Stimulated activated naive CD8-positive, alpha-beta T cell treated with anti-CD3 and anti-CD28 coated beads, Interleukin-15, amount 100 ng/mL, for 72 hours (primary cell): Measurements from ENCODE around the gene MAGI1.
A peak's percentile ranks its signal among the peaks of the same experiment; 100 is the strongest.
"Not testable (repeated sequence)": the region's sequence is repeated elsewhere in the genome, so short reads cannot be mapped to it uniquely, and the experiment has no call there.

ENCODE experiments used
- ATAC-seq: fragments of 150-1000 bp; cut with Tn5 transposase; 2 replicates; pipeline ENCODE4 v1.10.0; 2021; ENCODE audit warnings: mild to moderate bottlenecking, moderate library complexity
- DNase-seq, 2 donors: peaks; one replicate each; pipeline ENCODE4 v3.0.0; 2021 to 2022
- H3K27ac Mint-ChIP-seq, 2 donors: one replicate each; pipeline ENCODE4 v1.8.0; 2022; ENCODE audit warnings: mild to moderate bottlenecking in 2 of 2, mixed read lengths in 2 of 2, moderate library complexity in 2 of 2
- H3K27me3 Mint-ChIP-seq: one replicate; pipeline ENCODE4 v1.8.0; 2022; ENCODE audit warnings: mixed read lengths
- H3K4me1 Mint-ChIP-seq: one replicate; pipeline ENCODE4 v1.8.0; 2022; ENCODE audit warnings: mild to moderate bottlenecking, mixed read lengths
- H3K4me3 Mint-ChIP-seq, 2 donors: one replicate each; pipeline ENCODE4 v1.8.0; 2022; ENCODE audit warnings: mild to moderate bottlenecking in 2 of 2, mixed read lengths in 2 of 2, moderate library complexity in 1 of 2
- H3K9me3 Mint-ChIP-seq, 2 donors: one replicate each; pipeline ENCODE4 v1.8.0; 2022; ENCODE audit warnings: mixed read lengths in 2 of 2

MAGI1 gene

GRCh38 chr3:65618599-65618998, 420.1 kb downstream of the MAGI1 start:
- ATAC-seq, result no peak
- no peak overlapping the region for H3K4me3 Mint-ChIP-seq
- H3K4me1 Mint-ChIP-seq, result no peaks in the 10 kb centered on the region
- no peak for DNase-seq
- H3K9me3 Mint-ChIP-seq, result no peaks in the 10 kb centered on the region
- H3K27ac Mint-ChIP-seq, result no peak overlapping the region
- H3K27me3 Mint-ChIP-seq, result no peaks in the 10 kb centered on the region

- ATAC-seq (no peak), DNase-seq (no peak)
- Mint-ChIP-seq H3K9me3 (no peaks in the 10 kb centered on the region), H3K4me1 (no peaks in the 10 kb centered on the region), H3K27me3 (no peaks in the 10 kb centered on the region), H3K4me3 (no peak overlapping the region), H3K27ac (no peak overlapping the region)
Measured at GRCh38 chr3:65617787-65618186, 420.9 kb downstream of the MAGI1 start.

- Mint-ChIP-seq H3K27ac (no peak overlapping the region), H3K4me1 (no peaks in the 10 kb centered on the region), H3K4me3 (no peak overlapping the region), H3K27me3 (no peaks in the 10 kb centered on the region), H3K9me3 (no peaks in the 10 kb centered on the region)
- no peak for ATAC-seq
- DNase-seq, result no peak
Measured at GRCh38 chr3:65617209-65617608, 421.5 kb downstream of the MAGI1 start.

- no peak for ATAC-seq
- H3K4me1 Mint-ChIP-seq, result no peaks in the 10 kb centered on the region
- no peak overlapping the region for H3K27ac Mint-ChIP-seq
- H3K27me3 Mint-ChIP-seq, result no peaks in the 10 kb centered on the region
- no peak overlapping the region for H3K4me3 Mint-ChIP-seq
- H3K9me3 Mint-ChIP-seq, result no peaks in the 10 kb centered on the region
- no peak for DNase-seq
Measured at GRCh38 chr3:65616563-65616962, 422.2 kb downstream of the MAGI1 start.

- H3K27ac Mint-ChIP-seq, result no peak overlapping the region
Measured at GRCh38 chr3:65615329-65615728, 423.4 kb downstream of the MAGI1 start.

GRCh38 chr3:65614585-65614984, 424.1 kb downstream of the MAGI1 start:
- ATAC-seq (no peak), DNase-seq (no peak)
- Mint-ChIP-seq H3K9me3 (no peaks in the 10 kb centered on the region), H3K27me3 (no peaks in the 10 kb centered on the region), H3K4me3 (no peak overlapping the region), H3K27ac (peak overlapping the region in 1 of 2 donors; percentile 19), H3K4me1 (no peaks in the 10 kb centered on the region)

More at GRCh38 chr3:65615329-65615728, 423.4 kb downstream of the MAGI1 start:
- Mint-ChIP-seq H3K4me1 (no peaks in the 10 kb centered on the region), H3K4me3 (no peak overlapping the region), H3K9me3 (no peaks in the 10 kb centered on the region), H3K27me3 (no peaks in the 10 kb centered on the region)
- DNase-seq (no peak), ATAC-seq (no peak)

- not testable (repeated sequence) for H3K4me1 Mint-ChIP-seq, H3K4me3 Mint-ChIP-seq, DNase-seq, ATAC-seq, H3K27me3 Mint-ChIP-seq, H3K27ac Mint-ChIP-seq, H3K9me3 Mint-ChIP-seq
Measured at GRCh38 chr3:65607965-65608460, 430.7 kb downstream of the MAGI1 start.

GRCh38 chr3:65607101-65607500, 431.6 kb downstream of the MAGI1 start:
- Mint-ChIP-seq H3K27me3 (no peaks in the 10 kb centered on the region), H3K27ac (no peak overlapping the region), H3K4me3 (no peak overlapping the region), H3K9me3 (no peaks in the 10 kb centered on the region), H3K4me1 (no peaks in the 10 kb centered on the region)
- ATAC-seq (no peak), DNase-seq (no peak)

- no peak for ATAC-seq
- Mint-ChIP-seq H3K9me3 (no peaks in the 10 kb centered on the region), H3K27ac (no peak overlapping the region), H3K27me3 (no peaks in the 10 kb centered on the region), H3K4me3 (no peak overlapping the region), H3K4me1 (no peaks in the 10 kb centered on the region)
- no peak for DNase-seq
Measured at GRCh38 chr3:65605876-65606432, 432.8 kb downstream of the MAGI1 start.

- no peak for DNase-seq
- Mint-ChIP-seq H3K27ac (no peak overlapping the region), H3K4me1 (no peaks in the 10 kb centered on the region), H3K27me3 (no peaks in the 10 kb centered on the region), H3K4me3 (no peak overlapping the region), H3K9me3 (no peaks in the 10 kb centered on the region)
- no peak for ATAC-seq
Measured at GRCh38 chr3:65604863-65605526, 433.7 kb downstream of the MAGI1 start.

- ATAC-seq (no peak), DNase-seq (no peak)
- Mint-ChIP-seq H3K4me3 (no peak overlapping the region), H3K9me3 (no peaks in the 10 kb centered on the region), H3K27me3 (peaks cover 5% of the 10 kb centered on the region), H3K27ac (no peak overlapping the region), H3K4me1 (no peaks in the 10 kb centered on the region)
Measured at GRCh38 chr3:65603631-65604030, 435.1 kb downstream of the MAGI1 start.

- Mint-ChIP-seq H3K27me3 (peaks cover 30% of the 10 kb centered on the region), H3K27ac (no peak overlapping the region), H3K4me3 (no peak overlapping the region), H3K4me1 (no peaks in the 10 kb centered on the region), H3K9me3 (no peaks in the 10 kb centered on the region)
- ATAC-seq, result no peak
- no peak for DNase-seq
Measured at GRCh38 chr3:65600888-65601287, 437.8 kb downstream of the MAGI1 start.

GRCh38 chr3:65597952-65598413, 440.7 kb downstream of the MAGI1 start:
- no peaks in the 10 kb centered on the region for H3K9me3 Mint-ChIP-seq
- ATAC-seq (no peak), DNase-seq (no peak)
- H3K4me3 Mint-ChIP-seq, result no peak overlapping the region
- no peak overlapping the region for H3K27ac Mint-ChIP-seq
- peaks cover 38% of the 10 kb centered on the region for H3K27me3 Mint-ChIP-seq
- H3K4me1 Mint-ChIP-seq, result no peaks in the 10 kb centered on the region

- DNase-seq (no peak), ATAC-seq (no peak)
- Mint-ChIP-seq H3K4me3 (no peak overlapping the region), H3K9me3 (no peaks in the 10 kb centered on the region), H3K4me1 (no peaks in the 10 kb centered on the region), H3K27me3 (peaks cover 38% of the 10 kb centered on the region), H3K27ac (no peak overlapping the region)
Measured at GRCh38 chr3:65597226-65597951, 441.3 kb downstream of the MAGI1 start.

- ATAC-seq, result no peak
- Mint-ChIP-seq H3K27me3 (peaks cover 38% of the 10 kb centered on the region), H3K27ac (no peak overlapping the region), H3K4me1 (no peaks in the 10 kb centered on the region), H3K9me3 (no peaks in the 10 kb centered on the region), H3K4me3 (no peak overlapping the region)
- DNase-seq, result no peak
Measured at GRCh38 chr3:65596571-65597225, 442.0 kb downstream of the MAGI1 start.

- ATAC-seq (no peak), DNase-seq (no peak)
- Mint-ChIP-seq H3K9me3 (no peaks in the 10 kb centered on the region), H3K4me1 (no peaks in the 10 kb centered on the region), H3K4me3 (no peak overlapping the region), H3K27ac (no peak overlapping the region), H3K27me3 (peaks cover 38% of the 10 kb centered on the region)
Measured at GRCh38 chr3:65596029-65596300, 442.8 kb downstream of the MAGI1 start.
